Measurements from ENCODE around the gene FLT4.

Gene FLT4

DNA sequence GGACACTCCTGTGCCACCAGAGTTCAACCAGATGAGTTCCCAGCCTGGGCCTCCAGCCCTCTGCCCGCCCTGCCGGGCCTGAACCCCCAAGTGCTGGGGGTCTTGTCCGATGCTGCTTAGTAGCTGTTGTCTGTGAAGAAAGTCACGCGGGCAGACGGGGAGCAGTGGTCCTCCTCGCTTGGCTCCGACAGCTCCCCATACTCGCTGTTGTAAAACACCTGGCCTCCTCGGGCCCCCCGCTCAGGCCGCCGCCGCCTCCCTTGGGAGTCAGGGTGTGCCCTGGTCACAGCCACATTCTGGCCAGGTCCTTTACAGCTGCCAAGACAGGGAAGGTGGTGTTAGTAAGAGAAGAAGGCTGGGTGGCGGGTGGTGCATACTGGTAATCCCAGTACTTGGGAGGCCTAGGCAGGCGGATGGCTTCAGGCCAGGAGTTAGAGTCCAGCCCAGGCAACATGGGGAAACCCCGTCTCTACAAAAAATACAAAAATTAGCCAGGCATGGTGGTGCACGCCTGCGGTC, 46.3 kb downstream of the FLT4 start:
- no peaks in the 10 kb centered on the region for H3K36me3 Mint-ChIP-seq (ENCODE audit: low read depth)
- no peak overlapping the region for H3K27ac Mint-ChIP-seq
- no peaks in the 10 kb centered on the region for H3K27me3 Mint-ChIP-seq (ENCODE audit: low read depth)
- no peak overlapping the region for H3K4me3 Mint-ChIP-seq
- no peaks in the 10 kb centered on the region for H3K9me3 Mint-ChIP-seq
- peaks cover 1% of the 10 kb centered on the region for H3K4me1 Mint-ChIP-seq (ENCODE audit: low read depth)

DNA sequence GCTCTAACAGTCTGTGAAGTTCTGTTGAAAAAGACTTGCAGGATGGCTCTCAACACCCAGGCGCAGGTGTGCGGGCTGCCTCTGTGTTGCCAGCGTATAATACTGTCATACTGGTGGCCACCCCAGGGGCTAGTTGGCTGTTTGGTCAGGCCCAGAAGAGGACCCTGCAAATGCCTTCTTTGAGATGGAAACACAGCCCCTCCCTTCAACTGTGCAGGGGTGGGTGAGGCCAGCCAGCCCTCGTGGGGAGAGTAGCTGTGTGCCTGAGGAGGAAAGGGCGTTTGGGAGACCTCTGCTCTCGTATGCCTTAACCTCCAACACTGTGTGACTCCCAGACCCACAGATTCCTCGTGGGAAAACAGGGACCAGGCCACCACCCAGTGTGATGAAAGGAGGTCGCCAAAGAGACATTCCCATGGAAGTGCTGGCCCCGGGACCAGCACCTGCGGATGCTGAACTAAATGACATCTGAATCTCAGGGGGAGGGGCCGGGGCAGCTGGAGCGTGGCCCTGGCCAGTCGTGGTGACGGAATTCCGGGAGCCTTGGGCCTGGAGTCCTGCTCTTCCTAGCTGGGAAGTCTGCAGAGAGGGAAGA, 46.8 kb downstream of the FLT4 start:
- Mint-ChIP-seq H3K27ac (no peak overlapping the region), H3K36me3 (ENCODE audit: low read depth) (no peaks in the 10 kb centered on the region), H3K4me3 (no peak overlapping the region), H3K4me1 (ENCODE audit: low read depth) (no peaks in the 10 kb centered on the region), H3K27me3 (ENCODE audit: low read depth) (no peaks in the 10 kb centered on the region), H3K9me3 (no peaks in the 10 kb centered on the region)

DNA sequence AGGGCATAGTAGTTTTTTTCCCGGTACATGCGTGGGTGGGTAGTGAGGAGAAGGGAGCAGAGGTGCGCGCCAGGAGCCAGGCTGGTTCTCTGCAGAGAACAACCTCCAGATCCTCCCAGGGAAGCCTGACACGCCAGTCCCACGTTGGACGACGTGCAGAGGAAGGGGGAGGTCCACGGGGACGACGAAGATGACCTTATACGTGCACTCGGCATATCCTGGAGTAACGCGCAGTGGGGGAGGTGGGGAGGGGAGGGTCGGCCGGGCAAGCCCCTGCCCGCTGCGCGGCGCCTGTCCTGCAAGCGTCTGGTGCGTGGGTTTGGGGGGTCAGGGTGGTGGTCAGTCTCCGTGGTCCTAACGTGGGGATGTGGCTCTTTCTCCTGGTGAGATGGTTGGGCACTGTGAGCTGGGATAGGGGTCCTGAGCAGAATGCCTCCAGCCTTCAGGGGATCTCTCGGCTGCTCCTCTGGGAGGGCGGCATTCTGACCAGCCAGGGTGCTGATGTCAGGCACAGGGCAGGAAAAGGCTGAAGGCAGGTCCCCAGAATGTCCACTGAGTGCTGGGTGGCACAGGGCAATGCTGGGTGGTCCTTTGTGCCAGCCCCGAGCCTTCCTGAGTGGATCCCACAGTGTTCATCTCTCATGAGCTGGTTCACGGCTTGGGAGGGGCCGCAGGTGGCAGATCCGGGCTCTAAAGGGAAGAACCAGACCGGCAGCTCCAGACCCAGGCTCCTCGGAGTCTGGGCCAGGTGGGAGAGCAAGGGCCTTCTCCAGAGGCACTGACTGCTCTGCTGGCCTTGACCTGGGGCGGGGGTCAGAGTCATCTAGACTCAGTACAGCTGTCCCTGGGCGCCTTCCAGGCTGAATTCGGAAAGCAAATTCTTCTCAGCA, 47.6 kb downstream of the FLT4 start:
- no peaks in the 10 kb centered on the region for H3K27me3 Mint-ChIP-seq (ENCODE audit: low read depth)
- no peaks in the 10 kb centered on the region for H3K9me3 Mint-ChIP-seq
- no peaks in the 10 kb centered on the region for H3K36me3 Mint-ChIP-seq (ENCODE audit: low read depth)
- H3K4me1 Mint-ChIP-seq (ENCODE audit: low read depth): no peaks in the 10 kb centered on the region
- no peak overlapping the region for H3K4me3 Mint-ChIP-seq
- H3K27ac Mint-ChIP-seq: no peak overlapping the region

DNA sequence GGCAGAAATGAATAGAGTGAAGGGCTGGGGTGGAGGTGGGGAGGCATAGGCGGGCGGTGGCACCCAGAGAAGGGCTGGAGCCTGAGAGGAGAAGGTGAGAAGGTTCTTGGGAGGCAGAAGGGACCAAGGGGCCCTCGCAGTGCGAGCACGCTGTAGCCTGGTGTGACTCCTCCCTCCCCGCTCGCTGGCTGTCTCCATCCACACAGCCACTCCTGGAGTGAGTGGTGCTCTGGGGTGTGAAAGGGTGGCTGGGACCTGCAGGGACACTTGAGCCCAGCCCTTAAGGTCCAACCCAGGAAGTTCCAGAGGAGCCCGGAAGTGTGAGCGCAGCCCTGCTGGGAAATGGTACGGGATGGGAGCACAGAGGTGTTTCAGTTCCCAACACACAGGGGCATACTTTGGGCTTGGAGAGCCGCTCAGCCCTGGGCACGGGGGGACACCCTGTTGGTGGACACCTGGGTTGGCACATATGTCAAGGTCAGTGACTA, 48.8 kb downstream of the FLT4 start:
- H3K27ac Mint-ChIP-seq: no peak overlapping the region
- H3K27me3 Mint-ChIP-seq (ENCODE audit: low read depth): no peaks in the 10 kb centered on the region
- H3K9me3 Mint-ChIP-seq: no peaks in the 10 kb centered on the region
- no peak overlapping the region for H3K4me3 Mint-ChIP-seq
- H3K4me1 Mint-ChIP-seq (ENCODE audit: low read depth): no peaks in the 10 kb centered on the region
- H3K36me3 Mint-ChIP-seq (ENCODE audit: low read depth): no peaks in the 10 kb centered on the region

DNA sequence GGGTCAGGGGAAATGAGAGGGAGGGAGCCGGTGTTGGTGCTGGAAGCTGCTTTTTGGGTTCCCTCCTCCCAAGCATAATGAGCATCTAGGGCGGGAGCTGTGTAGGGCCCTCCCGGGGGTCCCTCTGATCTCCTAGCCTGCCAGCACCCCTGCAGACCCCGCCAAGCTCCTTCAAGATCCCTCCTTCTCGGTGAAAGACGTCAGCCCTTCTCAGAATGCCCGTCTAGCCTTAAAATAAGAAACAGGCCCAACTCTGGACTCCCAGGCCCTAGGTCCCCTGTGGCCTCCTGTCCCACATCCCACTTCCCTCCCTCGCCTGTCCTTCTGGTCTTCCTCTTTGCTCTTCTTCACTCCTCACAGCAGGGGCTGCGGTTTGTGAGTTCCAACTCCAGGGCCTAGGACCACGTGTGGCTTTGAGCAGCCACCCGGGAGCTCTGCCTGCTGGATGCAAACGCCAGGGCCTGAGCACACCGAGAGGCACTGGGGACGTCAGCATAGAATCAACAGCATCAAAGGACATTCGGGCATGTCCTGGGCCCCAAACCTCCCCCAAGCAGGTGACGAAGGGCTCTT, 49.3 kb downstream of the FLT4 start:
- Mint-ChIP-seq H3K36me3 (ENCODE audit: low read depth) (no peaks in the 10 kb centered on the region), H3K27ac (no peak overlapping the region)

DNA sequence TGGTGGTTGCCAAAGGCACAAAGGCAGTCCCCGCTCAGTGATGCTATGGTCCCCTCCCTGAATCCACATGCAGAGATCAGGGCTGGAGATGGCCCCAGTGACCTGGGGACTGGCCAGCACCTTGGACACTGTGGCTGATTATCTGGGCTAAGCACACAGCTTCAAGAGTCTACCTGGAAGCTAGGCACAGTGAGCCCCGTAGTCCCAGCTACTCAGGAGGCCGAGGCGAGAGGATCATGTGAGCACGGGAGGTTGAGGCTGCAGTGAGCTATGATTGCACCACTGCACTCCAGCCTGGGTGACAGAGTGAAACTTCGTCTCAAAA, 49.8 kb downstream of the FLT4 start:
- Mint-ChIP-seq H3K27ac (no peak overlapping the region), H3K27me3 (ENCODE audit: low read depth) (no peaks in the 10 kb centered on the region), H3K9me3 (no peaks in the 10 kb centered on the region), H3K4me3 (no peak overlapping the region), H3K36me3 (ENCODE audit: low read depth) (no peaks in the 10 kb centered on the region), H3K4me1 (ENCODE audit: low read depth) (no peaks in the 10 kb centered on the region)

More for the DNA sequence above, 49.3 kb downstream of the FLT4 start:
- Mint-ChIP-seq H3K4me1 (ENCODE audit: low read depth) (no peaks in the 10 kb centered on the region), H3K4me3 (no peak overlapping the region), H3K27me3 (ENCODE audit: low read depth) (no peaks in the 10 kb centered on the region), H3K9me3 (no peaks in the 10 kb centered on the region)

DNA sequence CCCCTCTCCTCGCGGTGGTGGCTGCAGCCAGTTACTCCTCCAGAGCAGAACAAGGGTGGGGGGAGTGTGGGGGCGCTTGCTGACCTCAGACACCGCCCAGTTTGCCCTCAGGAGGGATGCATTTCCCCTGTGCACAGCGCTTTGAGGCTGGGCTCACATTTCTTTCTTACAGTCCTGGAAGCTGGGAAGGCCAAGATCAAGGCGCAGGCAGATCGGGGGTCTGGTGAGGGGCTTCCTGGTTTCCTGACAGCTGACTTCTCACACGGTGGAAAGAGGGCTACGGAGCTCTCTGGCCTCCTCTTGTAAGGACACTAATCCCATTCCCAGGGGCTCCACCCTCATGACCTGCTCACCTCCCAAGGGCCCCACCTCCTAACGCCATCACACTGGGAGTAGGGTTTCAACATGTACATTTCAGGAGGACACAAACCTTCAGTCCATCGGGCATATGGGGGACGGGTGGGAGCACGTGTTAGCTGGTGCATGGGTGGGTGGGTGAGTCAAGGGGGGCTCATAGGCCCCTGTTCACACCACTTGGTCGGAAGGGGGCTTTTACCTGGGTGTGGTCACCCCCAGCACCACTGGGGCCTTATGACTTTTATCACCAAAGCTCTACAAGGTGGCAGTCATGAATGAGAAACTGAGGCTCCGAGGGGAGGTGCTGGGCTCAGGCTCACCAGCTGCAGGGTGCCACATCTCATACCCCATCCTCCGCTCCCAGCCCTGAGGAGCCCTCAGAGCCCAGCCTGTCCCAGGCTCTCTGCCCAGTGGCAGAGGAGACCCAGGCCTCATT, 50.4 kb downstream of the FLT4 start:
- H3K27me3 Mint-ChIP-seq (ENCODE audit: low read depth): no peaks in the 10 kb centered on the region
- no peak overlapping the region for H3K27ac Mint-ChIP-seq
- no peak overlapping the region for H3K4me3 Mint-ChIP-seq
- H3K9me3 Mint-ChIP-seq: no peaks in the 10 kb centered on the region
- H3K4me1 Mint-ChIP-seq (ENCODE audit: low read depth): no peaks in the 10 kb centered on the region
- H3K36me3 Mint-ChIP-seq (ENCODE audit: low read depth): no peaks in the 10 kb centered on the region

DNA sequence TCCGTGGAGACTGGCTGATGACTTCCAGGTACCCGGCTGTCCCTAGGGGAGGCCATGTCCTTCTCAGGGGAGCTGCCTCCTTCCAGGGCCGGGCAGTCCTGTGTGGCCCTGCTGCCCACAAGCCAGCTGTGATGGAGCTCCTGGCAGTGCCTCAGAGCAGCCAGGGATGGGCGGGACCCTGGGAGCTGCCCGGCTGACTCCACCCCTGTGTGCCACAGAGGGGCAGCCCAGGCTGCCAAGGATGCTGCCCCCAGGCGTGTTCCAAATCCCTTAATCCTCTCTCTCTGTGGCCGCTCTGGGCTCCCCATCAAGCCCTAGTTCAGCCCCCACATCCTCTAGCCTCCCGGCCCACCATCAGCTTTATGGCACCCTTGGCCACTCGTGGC, 51.1 kb downstream of the FLT4 start:
- Mint-ChIP-seq H3K4me3 (no peak overlapping the region), H3K27me3 (ENCODE audit: low read depth) (peaks cover 5% of the 10 kb centered on the region), H3K9me3 (no peaks in the 10 kb centered on the region), H3K4me1 (ENCODE audit: low read depth) (no peaks in the 10 kb centered on the region), H3K27ac (no peak overlapping the region), H3K36me3 (ENCODE audit: low read depth) (no peaks in the 10 kb centered on the region)

DNA sequence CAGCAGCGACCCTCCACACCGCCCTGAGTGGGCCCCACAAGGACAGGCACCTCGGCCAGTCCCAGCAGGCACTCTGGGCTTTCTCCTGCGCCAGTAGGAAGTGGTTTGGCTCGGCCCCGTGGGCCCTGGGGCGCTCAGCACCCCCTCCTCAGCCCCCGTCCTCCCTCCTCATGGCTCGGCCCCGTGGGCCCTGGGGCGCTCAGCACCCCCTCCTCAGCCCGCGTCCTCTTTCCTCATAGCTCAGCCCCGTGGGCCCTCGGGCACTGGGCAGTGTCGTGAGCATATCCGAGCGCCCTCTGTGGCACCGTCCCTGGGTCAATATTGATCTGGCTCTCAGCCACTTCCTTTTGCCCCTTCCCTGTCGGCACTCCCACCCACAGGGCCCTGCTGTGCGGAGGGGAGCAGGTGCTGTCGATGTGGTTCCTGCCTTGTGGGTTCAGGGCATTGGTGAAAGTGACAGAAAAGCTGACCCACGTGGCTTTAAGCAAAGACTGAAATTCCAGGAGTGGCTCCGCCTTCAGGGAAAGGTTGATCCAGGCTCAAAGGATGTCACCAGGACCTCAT, 52.6 kb downstream of the FLT4 start:
- peaks cover 18% of the 10 kb centered on the region for H3K27me3 Mint-ChIP-seq (ENCODE audit: low read depth)
- H3K9me3 Mint-ChIP-seq: no peaks in the 10 kb centered on the region
- peaks cover 4% of the 10 kb centered on the region for H3K4me1 Mint-ChIP-seq (ENCODE audit: low read depth)
- H3K36me3 Mint-ChIP-seq (ENCODE audit: low read depth): no peaks in the 10 kb centered on the region
- H3K4me3 Mint-ChIP-seq: no peak overlapping the region
- H3K27ac Mint-ChIP-seq: no peak overlapping the region

DNA sequence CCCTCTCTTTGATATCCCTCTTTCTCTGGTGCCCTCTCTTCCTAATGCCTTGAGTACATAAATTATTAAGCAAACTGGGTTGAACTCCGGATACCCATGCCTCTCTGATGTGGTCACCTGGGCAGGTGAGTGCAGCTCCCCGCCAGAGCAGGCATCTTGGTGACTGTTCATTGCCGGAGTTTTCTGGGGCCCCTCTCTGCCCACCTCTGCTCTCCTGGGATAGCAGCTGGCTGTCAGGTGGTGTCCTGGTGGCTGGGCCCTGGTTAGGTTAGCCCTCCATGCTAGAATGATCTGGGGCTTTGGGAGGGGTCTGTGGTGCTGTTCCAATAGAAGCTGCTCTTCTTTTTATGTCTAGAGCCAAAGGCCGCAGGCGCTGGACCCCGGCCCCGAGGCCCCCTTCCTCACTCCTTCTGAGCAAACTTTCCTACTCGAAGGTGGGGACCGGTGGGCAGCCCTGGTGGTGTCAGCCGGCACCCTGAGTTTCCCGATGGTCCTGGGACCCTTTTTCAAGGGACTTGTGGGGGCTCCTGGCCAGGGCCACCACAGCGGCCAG, 53.2 kb downstream of the FLT4 start:
- peaks cover 4% of the 10 kb centered on the region for H3K4me1 Mint-ChIP-seq (ENCODE audit: low read depth)
- H3K9me3 Mint-ChIP-seq: no peaks in the 10 kb centered on the region
- H3K36me3 Mint-ChIP-seq (ENCODE audit: low read depth): no peaks in the 10 kb centered on the region
- H3K4me3 Mint-ChIP-seq: no peak overlapping the region
- peaks cover 18% of the 10 kb centered on the region for H3K27me3 Mint-ChIP-seq (ENCODE audit: low read depth)
- H3K27ac Mint-ChIP-seq: no peak overlapping the region

DNA sequence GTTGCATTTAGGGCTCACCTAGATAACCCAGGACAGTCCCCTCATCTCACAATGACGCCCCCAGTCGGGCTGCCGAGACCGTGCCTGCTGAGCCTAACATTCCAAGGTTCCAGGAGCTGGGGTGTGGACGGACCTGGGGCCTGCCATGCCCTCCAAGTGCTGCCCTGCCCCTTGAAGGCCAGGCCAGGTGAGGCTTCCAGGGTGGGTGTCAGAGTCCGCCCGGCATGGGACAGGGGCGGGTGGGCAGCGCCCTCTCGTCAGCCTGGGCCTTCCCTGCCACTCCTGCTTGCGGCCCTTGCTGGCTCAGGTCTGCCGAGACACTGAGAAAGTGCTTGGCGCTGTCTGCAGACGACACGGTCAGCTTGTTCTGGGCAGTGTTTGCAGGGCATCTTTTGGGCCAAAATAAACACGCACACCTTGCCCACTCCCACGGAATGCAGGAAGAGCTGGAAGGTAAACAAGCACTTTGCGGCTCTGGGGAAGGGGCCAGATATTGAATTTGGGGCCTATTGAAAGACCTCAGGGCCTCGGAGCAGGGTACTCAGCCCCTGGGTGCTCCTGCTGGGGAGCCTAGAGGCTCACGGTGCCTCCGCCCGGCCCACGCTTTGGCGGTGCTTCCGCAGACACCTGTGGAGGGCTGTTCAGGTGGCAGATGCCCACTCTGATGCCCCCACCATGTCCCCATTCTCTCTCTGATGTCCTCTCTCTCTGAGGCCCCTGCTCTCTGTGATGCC, 53.9 kb downstream of the FLT4 start:
- Mint-ChIP-seq H3K4me3 (no peak overlapping the region), H3K27ac (no peak overlapping the region), H3K4me1 (ENCODE audit: low read depth) (peaks cover 4% of the 10 kb centered on the region), H3K27me3 (ENCODE audit: low read depth) (peaks cover 18% of the 10 kb centered on the region), H3K9me3 (no peaks in the 10 kb centered on the region), H3K36me3 (ENCODE audit: low read depth) (no peaks in the 10 kb centered on the region)

DNA sequence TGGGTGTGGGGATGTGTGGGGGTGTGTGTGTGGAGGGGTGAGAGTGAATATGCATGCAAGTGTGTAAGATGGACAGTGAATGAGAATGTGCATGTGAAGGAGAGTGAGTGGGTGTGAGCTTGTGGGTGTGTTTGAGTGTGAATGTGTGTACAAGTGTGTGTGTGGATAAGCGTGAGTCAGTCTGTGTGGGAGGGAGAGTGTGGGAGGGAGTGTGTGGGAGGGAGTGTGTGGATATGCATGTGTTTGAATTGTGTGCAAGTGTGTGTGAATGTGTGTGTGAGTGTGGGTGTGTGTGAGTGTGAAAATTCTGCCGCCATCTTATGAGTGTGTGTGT, 54.4 kb downstream of the FLT4 start:
- no peaks in the 10 kb centered on the region for H3K36me3 Mint-ChIP-seq (ENCODE audit: low read depth)
- H3K27ac Mint-ChIP-seq: no peak overlapping the region
- H3K9me3 Mint-ChIP-seq: no peaks in the 10 kb centered on the region
- peaks cover 18% of the 10 kb centered on the region for H3K27me3 Mint-ChIP-seq (ENCODE audit: low read depth)
- H3K4me3 Mint-ChIP-seq: no peak overlapping the region
- peaks cover 4% of the 10 kb centered on the region for H3K4me1 Mint-ChIP-seq (ENCODE audit: low read depth)

DNA sequence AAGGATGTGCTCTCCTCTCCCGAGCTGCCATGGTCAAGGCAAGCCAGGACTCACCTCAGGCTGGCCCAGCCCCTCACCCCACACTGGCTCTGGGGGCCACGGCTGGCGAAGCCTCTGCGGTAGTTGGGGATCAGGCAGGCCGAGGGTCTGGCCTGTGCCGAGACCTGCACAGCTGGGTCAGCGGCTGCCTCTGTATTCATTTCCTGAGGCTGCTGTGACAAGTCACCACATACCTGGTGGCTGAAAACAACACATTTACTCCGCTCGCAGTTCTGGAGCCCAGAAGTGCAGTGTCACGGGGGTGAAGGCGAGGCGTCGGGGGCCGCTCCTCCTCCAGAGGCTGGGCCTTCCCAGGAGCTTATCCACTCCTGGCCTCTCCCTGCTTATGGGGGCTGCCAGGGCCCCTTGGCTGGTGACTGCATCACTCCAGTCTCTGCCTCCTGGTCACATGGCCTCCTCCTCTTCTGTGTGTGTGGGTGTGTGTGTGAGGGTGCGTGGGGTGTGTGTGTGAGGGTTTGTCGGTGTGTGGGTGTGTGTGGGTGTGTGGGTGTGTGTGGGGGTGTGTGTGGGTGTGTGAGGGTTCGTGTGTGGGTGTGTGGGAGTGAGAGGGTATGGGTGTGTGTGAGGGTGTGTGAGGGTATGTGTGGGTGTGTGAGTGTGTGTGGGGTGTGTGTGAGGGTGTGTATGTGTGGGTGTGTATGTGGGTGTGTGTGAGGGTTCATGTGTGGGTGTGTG, 54.9 kb downstream of the FLT4 start:
- H3K4me3 Mint-ChIP-seq: no peak overlapping the region
- peaks cover 4% of the 10 kb centered on the region for H3K4me1 Mint-ChIP-seq (ENCODE audit: low read depth)
- H3K27me3 Mint-ChIP-seq (ENCODE audit: low read depth): peaks cover 24% of the 10 kb centered on the region
- no peaks in the 10 kb centered on the region for H3K9me3 Mint-ChIP-seq
- H3K27ac Mint-ChIP-seq: no peak overlapping the region
- H3K36me3 Mint-ChIP-seq (ENCODE audit: low read depth): no peaks in the 10 kb centered on the region

All from T-helper 1 cell treated with Interleukin-12 subunit alpha and Interleukin-12 subunit beta and Interleukin-4 antibody, amounts not matched to agents 30 μg/mL and 1 μg/mL, for 36 hours (primary cell).